Astrocyte of the cerebellum (primary cell): ENCODE measurements around the gene C1RL.
"Not testable (repeated sequence)": the region's sequence is repeated elsewhere in the genome, so short reads cannot be mapped to it uniquely, and the experiment has no call there.

Source experiments
- DNase-seq: peaks from one replicate; pipeline ENCODE4 v3.0.0-alpha.2; 2011; ENCODE audit warnings: low read depth
- H3K4me3 ChIP-seq: 2 replicates; pipeline ENCODE4 v1.5.1; 2011; ENCODE audit warnings: mild to moderate bottlenecking, low read depth, low read length, moderate library complexity
- CTCF ChIP-seq: IDR thresholded peaks from 2 replicates; pipeline ENCODE4 v1.5.1; 2012; ENCODE audit warnings: low read length, low read depth, moderate library complexity, mild to moderate bottlenecking; ENCODE audit errors: missing control alignments
- in situ Hi-C: cut with HindIII; loops from 2 replicates; pipeline ENCODE4 v1.10.0; 2017; ENCODE audit warnings: low sequenced_read_pairs

The C1RL gene

DNA sequence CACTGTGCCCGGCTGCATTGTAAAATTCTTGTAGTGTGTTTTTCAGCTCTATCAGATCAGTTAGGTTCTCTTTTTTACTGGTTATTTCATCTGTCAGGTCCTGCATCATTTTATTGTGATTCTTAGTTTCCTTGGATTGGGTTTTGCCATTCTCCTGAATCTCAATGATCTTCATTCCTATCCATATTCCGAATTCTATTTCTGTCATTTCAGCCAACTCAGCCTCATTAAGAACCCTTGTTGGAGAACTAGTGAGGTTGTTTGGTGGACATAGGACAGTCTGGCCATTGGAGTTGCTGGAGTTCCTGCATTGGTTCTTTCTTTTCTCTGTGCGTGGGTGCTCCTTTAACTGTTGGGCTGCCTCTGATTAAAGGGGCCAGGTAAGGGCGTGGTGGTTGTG is 54.1 kb downstream of the C1RL start:
- in situ Hi-C loops = loop anchor here (5.0 kb wide), 1 partner anchor 52 kb away; the partner anchor contains the start of gene C1RL
- H3K4me3 ChIP-seq = no peak overlapping the region
- no peak for TF ChIP-seq CTCF
- no peak for DNase-seq

- in situ Hi-C loops, H3K4me3 ChIP-seq, DNase-seq: not testable (repeated sequence)
Measured at GRCh38 chr12:7049973-7050372, 59.0 kb downstream of the C1RL start.

GRCh38 chr12:7049445-7049951 is 59.5 kb downstream of the C1RL start:
- H3K4me3 ChIP-seq, in situ Hi-C loops: not testable (repeated sequence)

GRCh38 chr12:7047306-7047705 is 61.7 kb downstream of the C1RL start:
- TF ChIP-seq CTCF = no peak
- no peak overlapping the region for H3K4me3 ChIP-seq
- DNase-seq = no peak
- in situ Hi-C loops = no loop called here

More at GRCh38 chr12:7049445-7049951, 59.5 kb downstream of the C1RL start:
- DNase-seq = not testable (repeated sequence)

- in situ Hi-C loops = no loop called here
- no peak for DNase-seq
- TF ChIP-seq CTCF = no peak
Measured at GRCh38 chr12:7046383-7047105, 62.5 kb downstream of the C1RL start.

DNA sequence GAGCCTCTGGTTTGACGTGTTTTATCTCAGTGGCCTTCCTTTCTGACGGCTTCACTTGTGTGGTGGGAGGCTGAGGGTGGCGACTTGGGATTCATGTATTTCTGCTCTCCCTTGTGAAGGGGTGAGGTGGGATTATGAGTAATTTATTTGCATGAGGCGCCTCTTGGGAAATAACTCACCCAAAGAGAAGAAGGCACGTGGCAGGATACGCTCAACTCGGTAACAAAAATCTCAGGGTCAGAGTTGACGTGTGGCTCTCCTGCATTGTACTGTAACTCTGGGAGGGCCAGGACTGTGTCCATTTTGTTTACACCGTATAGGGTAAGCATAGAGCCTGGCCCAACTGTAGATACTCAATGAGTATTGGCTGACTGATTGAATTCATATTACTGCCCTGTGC is 63.1 kb downstream of the C1RL start:
- no peak for TF ChIP-seq CTCF
- no peak overlapping the region for H3K4me3 ChIP-seq
- DNase-seq = no peak
- in situ Hi-C loops = no loop called here

More at GRCh38 chr12:7046383-7047105, 62.5 kb downstream of the C1RL start:
- no peak overlapping the region for H3K4me3 ChIP-seq
